ENCODE measurements around the gene RGS7. TPM values are rescaled to one million over a fixed set of nuclear protein-coding genes. Genes with fewer than 3 reads are reported as not detected.

The RGS7 gene
- total and polyA plus RNA-seq, 7 donors = 0.04 TPM; not detected in 6

DNA sequence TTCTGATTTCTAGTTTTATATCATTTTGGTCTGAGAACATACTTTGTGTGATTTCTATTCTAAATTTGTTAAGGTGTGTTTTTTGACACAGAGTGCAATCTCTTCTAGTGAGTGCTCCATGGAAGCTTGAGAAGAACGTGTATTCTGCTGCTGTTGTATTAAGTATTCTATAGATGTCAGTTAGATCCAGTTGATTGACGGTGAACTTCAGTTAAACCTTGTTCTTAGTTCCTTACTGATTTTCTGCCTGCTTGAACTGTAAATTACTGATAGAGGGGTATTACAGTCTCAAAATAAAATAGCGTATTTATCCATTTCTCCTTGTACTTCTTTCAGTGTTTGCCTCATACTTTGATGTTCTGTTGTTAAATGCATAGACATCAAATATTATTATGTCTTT, 497.0 kb downstream of the RGS7 start:
- H3K4me1 ChIP-seq = no peaks in the 10 kb centered on the region
- no peaks in the 10 kb centered on the region for H3K27me3 ChIP-seq (ENCODE audit: insufficient read depth in 3 of 3, low read length in 2 of 3)
- ATAC-seq = no peak
- intact Hi-C loops (cut with DNase I) = no loop called here
- WGBS, 3 donors = 76 to 85% (median 82%) methylated on average over 3 of the region's 3 CpGs
- H3K27ac ChIP-seq = no peak overlapping the region
- DNase-seq = no peak
- no peaks in the 10 kb centered on the region for H3K9me3 ChIP-seq
- H3K36me3 ChIP-seq (ENCODE audit: insufficient read depth in 1 of 2, low read depth in 1 of 2) = no peaks in the 10 kb centered on the region
- no peak overlapping the region for H3K4me3 ChIP-seq
- TF ChIP-seq, protein P1, sequence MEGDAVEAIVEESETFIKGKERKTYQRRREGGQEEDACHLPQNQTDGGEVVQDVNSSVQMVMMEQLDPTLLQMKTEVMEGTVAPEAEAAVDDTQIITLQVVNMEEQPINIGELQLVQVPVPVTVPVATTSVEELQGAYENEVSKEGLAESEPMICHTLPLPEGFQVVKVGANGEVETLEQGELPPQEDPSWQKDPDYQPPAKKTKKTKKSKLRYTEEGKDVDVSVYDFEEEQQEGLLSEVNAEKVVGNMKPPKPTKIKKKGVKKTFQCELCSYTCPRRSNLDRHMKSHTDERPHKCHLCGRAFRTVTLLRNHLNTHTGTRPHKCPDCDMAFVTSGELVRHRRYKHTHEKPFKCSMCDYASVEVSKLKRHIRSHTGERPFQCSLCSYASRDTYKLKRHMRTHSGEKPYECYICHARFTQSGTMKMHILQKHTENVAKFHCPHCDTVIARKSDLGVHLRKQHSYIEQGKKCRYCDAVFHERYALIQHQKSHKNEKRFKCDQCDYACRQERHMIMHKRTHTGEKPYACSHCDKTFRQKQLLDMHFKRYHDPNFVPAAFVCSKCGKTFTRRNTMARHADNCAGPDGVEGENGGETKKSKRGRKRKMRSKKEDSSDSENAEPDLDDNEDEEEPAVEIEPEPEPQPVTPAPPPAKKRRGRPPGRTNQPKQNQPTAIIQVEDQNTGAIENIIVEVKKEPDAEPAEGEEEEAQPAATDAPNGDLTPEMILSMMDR (IDR thresholded peaks at IDR 0.05) = no peak

DNA sequence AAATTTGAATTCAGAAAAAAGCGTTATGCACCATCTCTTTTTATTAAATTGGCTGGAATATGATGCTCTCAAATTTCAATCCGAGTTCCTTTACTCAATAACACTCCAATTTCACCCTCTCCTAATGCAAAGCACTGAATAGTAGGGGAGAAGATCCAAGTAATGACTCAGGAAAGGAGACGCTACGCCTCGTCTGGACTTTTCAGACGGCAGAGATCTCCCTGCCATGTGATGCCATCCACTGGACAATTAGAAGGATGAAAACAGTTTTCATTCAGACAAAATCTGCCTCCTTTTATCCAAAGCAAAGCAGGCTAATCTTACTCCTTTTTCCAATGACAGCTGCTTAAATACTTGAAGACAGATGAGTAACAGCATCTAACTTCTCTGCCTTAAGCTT, 502.6 kb downstream of the RGS7 start:
- TF ChIP-seq, protein P1 (IDR thresholded peaks at IDR 0.05) = no peak
- DNase-seq (no peak), ATAC-seq (no peak)
- intact Hi-C loops (cut with DNase I) = no loop called here
- Histone ChIP-seq H3K4me1 (no peaks in the 10 kb centered on the region), H3K9me3 (no peaks in the 10 kb centered on the region), H3K27ac (no peak overlapping the region), H3K4me3 (no peak overlapping the region), H3K36me3 (ENCODE audit: insufficient read depth in 1 of 2, low read depth in 1 of 2) (no peaks in the 10 kb centered on the region), H3K27me3 (ENCODE audit: insufficient read depth in 3 of 3, low read length in 2 of 3) (no peaks in the 10 kb centered on the region)
- WGBS, 3 donors = 21 to 28% (median 25%) methylated on average over 6 of the region's 6 CpGs

DNA sequence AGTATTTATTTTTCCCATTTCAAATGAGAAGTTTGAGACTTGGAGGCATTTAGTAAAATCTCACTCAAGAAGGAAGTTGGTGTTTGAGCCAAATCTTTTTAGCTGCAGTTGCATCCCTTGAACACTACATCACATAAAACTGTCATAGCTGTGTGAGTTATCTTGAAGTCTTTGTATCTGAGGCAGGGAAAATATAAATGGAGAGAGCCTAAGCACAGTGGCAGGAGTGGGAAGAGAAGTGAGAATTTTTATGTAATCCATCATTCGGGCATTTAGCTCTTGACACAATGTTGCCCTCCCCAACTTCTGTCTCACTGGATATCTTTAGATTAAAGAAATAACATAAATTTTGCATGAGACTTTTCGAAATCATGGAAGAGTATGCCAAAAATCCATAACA, 509.7 kb downstream of the RGS7 start:
- DNase-seq (no peak), ATAC-seq (no peak)
- Histone ChIP-seq H3K36me3 (ENCODE audit: insufficient read depth in 1 of 2, low read depth in 1 of 2) (no peaks in the 10 kb centered on the region), H3K4me3 (no peak overlapping the region), H3K4me1 (no peaks in the 10 kb centered on the region), H3K27ac (no peak overlapping the region), H3K9me3 (no peaks in the 10 kb centered on the region), H3K27me3 (ENCODE audit: insufficient read depth in 3 of 3, low read length in 2 of 3) (no peaks in the 10 kb centered on the region)
- TF ChIP-seq, protein P1 (IDR thresholded peaks at IDR 0.05) = no peak
- 76 to 80% (median 78%) methylated on average over 2 of the region's 2 CpGs for WGBS, 3 donors
- intact Hi-C loops (cut with DNase I) = no loop called here

DNA sequence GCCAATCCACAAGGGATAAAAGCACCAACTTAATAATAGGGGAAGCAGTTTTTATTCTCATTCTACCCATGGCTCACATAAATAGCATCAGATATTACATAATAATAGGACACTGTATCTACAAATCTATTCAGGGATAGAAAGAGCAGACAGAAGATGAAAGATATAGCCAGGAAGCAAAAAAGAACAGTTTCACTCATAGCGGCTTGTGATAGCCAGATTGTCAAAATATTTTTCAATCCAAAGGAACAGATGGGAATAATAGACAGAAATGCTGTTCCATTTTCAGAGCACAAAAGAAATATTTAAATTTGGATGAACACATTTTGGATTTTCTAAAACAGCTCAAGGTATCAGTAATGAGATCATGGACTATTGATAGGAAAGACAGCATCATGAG, 512.5 kb downstream of the RGS7 start:
- DNase-seq (no peak), ATAC-seq (no peak)
- no peaks in the 10 kb centered on the region for H3K36me3 ChIP-seq (ENCODE audit: insufficient read depth in 1 of 2, low read depth in 1 of 2)
- TF ChIP-seq, protein P1 (IDR thresholded peaks at IDR 0.05) = no peak
- H3K9me3 ChIP-seq = no peaks in the 10 kb centered on the region
- H3K27ac ChIP-seq = no peak overlapping the region
- WGBS, 3 donors = 84 to 96% (median 96%) methylated on average over 1 of the region's 1 CpG
- H3K4me3 ChIP-seq = no peak overlapping the region
- no peaks in the 10 kb centered on the region for H3K4me1 ChIP-seq
- no peaks in the 10 kb centered on the region for H3K27me3 ChIP-seq (ENCODE audit: insufficient read depth in 3 of 3, low read length in 2 of 3)
- intact Hi-C loops (cut with DNase I) = no loop called here

DNA sequence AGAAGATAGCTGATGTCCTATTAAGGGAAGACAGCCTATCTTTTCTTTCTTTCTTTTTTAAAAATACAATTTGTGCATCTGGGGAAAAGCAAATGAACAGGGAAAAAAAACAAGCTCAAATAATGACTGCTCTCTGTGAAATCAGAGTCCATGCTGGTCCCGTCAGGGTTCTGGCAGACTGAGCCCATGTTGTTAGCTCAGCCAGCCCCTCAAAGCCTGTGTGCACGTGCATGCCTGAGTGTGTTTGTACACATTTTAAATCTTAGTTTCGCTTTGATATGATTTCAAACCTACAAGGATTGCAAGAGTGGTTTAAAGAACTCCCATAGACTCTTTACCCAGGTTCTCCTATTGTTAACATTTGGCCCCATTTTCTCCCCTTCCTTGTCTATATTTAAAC, 513.2 kb downstream of the RGS7 start:
- intact Hi-C loops (cut with DNase I) = no loop called here
- TF ChIP-seq, protein P1 (IDR thresholded peaks at IDR 0.05) = no peak
- no peak for ATAC-seq

More for the DNA sequence above, 513.2 kb downstream of the RGS7 start:
- 32 to 43% (median 35%) methylated on average over 3 of the region's 3 CpGs for whole genome bisulfite sequencing, 3 donors
- H3K9me3 ChIP-seq = no peaks in the 10 kb centered on the region
- H3K36me3 ChIP-seq (ENCODE audit: insufficient read depth in 1 of 2, low read depth in 1 of 2) = no peaks in the 10 kb centered on the region
- H3K27ac ChIP-seq = no peak overlapping the region
- DNase-seq = no peak
- H3K4me3 ChIP-seq = no peak overlapping the region
- H3K27me3 ChIP-seq (ENCODE audit: insufficient read depth in 3 of 3, low read length in 2 of 3) = no peaks in the 10 kb centered on the region
- no peaks in the 10 kb centered on the region for H3K4me1 ChIP-seq

Measured in psoas muscle (tissue), 8 donors.